Measurements from ENCODE around the gene NLGN1.

DNA sequence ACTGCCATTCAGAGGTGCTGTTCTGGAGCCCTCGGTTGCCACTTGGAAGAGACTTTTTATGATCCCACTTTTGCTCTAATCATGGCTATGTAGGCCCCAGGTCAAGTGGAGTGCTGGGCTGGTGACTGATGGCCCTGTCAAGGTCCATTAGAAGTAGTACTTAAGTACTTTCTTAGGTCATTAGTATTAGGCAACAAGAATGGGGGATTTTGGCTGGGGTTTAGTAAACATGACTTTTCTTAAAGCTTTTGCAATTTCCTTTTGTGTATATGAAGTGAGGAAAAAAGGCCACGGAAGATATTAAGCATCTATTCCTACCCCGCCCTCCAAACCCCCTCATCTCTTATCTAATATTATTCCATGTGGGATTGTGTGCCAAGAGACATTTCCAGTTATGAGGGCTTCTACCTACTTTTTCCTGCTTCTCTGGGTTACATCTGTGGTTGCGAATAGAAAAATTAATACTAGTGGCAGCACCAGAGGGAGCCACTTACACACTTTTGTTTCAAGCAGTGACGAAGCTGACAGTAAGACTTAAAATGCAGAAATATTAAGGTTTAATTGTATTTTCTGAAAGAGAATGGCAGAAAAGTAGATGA lies 13.9 kb downstream of the NLGN1 start:
- TF ChIP-seq, protein P1, sequence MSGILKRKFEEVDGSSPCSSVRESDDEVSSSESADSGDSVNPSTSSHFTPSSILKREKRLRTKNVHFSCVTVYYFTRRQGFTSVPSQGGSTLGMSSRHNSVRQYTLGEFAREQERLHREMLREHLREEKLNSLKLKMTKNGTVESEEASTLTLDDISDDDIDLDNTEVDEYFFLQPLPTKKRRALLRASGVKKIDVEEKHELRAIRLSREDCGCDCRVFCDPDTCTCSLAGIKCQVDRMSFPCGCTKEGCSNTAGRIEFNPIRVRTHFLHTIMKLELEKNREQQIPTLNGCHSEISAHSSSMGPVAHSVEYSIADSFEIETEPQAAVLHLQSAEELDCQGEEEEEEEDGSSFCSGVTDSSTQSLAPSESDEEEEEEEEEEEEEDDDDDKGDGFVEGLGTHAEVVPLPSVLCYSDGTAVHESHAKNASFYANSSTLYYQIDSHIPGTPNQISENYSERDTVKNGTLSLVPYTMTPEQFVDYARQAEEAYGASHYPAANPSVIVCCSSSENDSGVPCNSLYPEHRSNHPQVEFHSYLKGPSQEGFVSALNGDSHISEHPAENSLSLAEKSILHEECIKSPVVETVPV (CRISPR knock-in tag; IDR thresholded peaks at IDR 0.05) = no peak
- TF ChIP-seq SNAI2 (CRISPR knock-in tag; IDR thresholded peaks at IDR 0.05) (no peak), ESRRG (CRISPR knock-in tag; IDR thresholded peaks at IDR 0.05) (no peak), RARB (CRISPR knock-in tag; IDR thresholded peaks at IDR 0.05) (no peak), ZC3H10 (CRISPR knock-in tag; IDR thresholded peaks at IDR 0.05) (no peak), ZNF70 (CRISPR knock-in tag; IDR thresholded peaks at IDR 0.05) (no peak), CSDC2 (CRISPR knock-in tag; IDR thresholded peaks at IDR 0.05) (no peak), BACH2 (CRISPR knock-in tag; IDR thresholded peaks at IDR 0.05; ENCODE audit: borderline replicate concordance) (no peak), ZFP30 (CRISPR knock-in tag; IDR thresholded peaks at IDR 0.05) (no peak), TCF4 (CRISPR knock-in tag; IDR thresholded peaks at IDR 0.05; ENCODE audit: borderline replicate concordance) (no peak), ISL1 (CRISPR knock-in tag; IDR thresholded peaks at IDR 0.05) (no peak)
- TF ChIP-seq, protein P2, sequence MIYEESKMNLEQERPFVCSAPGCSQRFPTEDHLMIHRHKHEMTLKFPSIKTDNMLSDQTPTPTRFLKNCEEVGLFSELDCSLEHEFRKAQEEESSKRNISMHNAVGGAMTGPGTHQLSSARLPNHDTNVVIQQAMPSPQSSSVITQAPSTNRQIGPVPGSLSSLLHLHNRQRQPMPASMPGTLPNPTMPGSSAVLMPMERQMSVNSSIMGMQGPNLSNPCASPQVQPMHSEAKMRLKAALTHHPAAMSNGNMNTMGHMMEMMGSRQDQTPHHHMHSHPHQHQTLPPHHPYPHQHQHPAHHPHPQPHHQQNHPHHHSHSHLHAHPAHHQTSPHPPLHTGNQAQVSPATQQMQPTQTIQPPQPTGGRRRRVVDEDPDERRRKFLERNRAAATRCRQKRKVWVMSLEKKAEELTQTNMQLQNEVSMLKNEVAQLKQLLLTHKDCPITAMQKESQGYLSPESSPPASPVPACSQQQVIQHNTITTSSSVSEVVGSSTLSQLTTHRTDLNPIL (CRISPR knock-in tag; IDR thresholded peaks at IDR 0.05; ENCODE audit: low read depth) = no peak
- TF ChIP-seq, protein P3, sequence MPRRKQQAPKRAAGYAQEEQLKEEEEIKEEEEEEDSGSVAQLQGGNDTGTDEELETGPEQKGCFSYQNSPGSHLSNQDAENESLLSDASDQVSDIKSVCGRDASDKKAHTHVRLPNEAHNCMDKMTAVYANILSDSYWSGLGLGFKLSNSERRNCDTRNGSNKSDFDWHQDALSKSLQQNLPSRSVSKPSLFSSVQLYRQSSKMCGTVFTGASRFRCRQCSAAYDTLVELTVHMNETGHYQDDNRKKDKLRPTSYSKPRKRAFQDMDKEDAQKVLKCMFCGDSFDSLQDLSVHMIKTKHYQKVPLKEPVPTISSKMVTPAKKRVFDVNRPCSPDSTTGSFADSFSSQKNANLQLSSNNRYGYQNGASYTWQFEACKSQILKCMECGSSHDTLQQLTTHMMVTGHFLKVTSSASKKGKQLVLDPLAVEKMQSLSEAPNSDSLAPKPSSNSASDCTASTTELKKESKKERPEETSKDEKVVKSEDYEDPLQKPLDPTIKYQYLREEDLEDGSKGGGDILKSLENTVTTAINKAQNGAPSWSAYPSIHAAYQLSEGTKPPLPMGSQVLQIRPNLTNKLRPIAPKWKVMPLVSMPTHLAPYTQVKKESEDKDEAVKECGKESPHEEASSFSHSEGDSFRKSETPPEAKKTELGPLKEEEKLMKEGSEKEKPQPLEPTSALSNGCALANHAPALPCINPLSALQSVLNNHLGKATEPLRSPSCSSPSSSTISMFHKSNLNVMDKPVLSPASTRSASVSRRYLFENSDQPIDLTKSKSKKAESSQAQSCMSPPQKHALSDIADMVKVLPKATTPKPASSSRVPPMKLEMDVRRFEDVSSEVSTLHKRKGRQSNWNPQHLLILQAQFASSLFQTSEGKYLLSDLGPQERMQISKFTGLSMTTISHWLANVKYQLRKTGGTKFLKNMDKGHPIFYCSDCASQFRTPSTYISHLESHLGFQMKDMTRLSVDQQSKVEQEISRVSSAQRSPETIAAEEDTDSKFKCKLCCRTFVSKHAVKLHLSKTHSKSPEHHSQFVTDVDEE (CRISPR knock-in tag; IDR thresholded peaks at IDR 0.05) = no peak
- TF ChIP-seq, protein P4, sequence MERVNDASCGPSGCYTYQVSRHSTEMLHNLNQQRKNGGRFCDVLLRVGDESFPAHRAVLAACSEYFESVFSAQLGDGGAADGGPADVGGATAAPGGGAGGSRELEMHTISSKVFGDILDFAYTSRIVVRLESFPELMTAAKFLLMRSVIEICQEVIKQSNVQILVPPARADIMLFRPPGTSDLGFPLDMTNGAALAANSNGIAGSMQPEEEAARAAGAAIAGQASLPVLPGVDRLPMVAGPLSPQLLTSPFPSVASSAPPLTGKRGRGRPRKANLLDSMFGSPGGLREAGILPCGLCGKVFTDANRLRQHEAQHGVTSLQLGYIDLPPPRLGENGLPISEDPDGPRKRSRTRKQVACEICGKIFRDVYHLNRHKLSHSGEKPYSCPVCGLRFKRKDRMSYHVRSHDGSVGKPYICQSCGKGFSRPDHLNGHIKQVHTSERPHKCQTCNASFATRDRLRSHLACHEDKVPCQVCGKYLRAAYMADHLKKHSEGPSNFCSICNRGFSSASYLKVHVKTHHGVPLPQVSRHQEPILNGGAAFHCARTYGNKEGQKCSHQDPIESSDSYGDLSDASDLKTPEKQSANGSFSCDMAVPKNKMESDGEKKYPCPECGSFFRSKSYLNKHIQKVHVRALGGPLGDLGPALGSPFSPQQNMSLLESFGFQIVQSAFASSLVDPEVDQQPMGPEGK (CRISPR knock-in tag; IDR thresholded peaks at IDR 0.05; ENCODE audit: borderline replicate concordance) = no peak

Measured in SK-N-SH treated with all-trans-retinoic acid at 6 μM for 48 hours (cell line).